Measurements from ENCODE around the gene PDCL3.

PDCL3 gene

DNA sequence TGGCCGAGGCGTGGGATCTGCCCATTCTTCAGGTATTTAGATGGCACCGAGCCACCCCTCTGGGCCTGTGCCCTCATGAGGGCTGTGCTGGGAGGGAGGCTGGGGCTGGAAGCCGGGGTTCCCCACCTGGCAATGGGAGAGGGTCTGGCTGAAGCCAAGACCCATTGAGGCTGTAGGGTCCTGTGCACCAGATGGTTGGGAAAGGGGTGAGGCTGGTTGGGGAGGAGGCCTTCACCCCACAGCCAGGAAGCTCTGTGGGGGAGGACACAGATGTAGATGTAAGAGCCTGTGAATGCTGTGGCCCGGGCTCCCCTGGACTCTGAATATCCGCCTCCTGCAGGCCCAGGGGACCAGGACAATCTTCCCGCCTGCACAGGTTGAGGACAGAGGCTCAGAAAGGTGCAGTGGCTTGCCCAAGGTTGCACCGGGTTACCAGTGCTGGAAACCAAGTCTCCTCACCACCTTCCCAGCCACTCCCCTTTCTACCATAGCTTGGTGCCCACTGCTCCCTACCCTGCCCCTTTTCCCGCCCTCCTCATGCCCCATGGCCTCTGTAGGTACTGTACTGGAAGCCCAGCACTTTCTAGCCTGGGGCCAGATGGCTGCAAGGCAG, 49.7 kb downstream of the PDCL3 start:
- DNase-seq: no peak

DNA sequence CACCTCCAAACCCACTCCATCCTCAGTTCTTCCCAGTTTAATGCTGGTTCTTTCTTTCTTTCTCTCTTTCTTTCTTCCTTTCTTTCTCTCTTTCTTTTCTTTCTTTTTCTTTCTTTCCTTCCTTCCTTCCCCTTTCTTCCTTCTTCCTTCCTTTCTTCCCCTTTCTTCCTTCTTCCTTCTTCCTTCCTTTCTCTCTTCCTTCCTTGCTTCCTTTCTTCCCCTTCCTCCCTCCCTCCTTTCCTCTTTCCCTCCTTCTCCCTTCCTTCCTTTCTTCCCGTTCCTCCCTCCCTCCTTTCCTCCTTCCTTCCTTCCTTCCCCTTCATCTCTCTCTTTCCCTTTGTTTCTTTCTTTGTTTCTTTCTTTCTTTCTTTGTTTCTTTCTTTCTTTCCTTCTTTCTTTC, 50.9 kb downstream of the PDCL3 start:
- DNase-seq: no peak

DNA sequence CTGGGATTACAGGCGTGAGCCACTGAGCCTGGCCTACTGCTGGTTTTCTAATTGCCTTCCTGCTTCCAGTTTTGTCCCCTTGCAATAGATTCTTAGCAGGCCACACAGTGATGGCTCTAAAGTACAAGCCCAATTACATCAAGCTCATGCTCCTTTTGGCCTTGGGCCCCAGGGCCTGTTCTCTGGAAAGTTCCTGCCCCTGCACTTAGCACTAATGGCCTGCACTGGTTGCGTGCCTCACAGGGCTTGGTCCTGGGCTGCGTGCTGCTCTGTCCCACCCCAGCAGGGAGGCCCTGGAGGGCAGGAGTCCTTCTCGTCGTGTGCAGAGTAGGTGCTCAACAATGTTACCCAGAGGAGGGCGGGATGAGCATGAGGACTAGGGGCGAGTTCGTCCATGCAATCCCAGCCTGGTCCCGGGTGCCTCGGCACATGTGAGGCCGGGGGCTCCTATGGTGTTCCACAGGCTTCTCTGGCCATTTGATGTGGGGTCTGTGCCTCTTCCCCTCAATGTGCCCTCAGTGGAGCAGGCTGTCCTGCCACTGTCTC, 51.7 kb downstream of the PDCL3 start:
- DNase-seq: no peak

DNA sequence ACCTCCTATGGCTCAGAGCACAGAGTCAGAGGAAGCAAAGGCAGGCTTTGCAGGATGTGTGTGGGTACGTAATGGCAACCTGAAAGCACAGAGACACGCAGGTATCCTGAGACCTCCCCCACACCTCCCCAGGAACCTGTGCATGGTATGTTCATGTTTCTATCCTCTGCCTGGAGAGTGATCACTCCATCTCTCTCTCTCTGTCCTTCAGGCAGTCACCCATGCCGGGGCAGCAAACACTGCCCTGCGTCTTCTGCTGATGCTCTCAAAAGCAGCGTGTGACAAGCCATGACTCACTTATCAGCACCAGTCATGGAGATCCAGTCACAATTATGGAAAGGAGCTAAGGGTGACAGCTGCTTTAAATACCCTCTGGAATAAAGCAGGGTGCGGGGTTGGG, 52.7 kb downstream of the PDCL3 start:
- DNase-seq: no peak

DNA sequence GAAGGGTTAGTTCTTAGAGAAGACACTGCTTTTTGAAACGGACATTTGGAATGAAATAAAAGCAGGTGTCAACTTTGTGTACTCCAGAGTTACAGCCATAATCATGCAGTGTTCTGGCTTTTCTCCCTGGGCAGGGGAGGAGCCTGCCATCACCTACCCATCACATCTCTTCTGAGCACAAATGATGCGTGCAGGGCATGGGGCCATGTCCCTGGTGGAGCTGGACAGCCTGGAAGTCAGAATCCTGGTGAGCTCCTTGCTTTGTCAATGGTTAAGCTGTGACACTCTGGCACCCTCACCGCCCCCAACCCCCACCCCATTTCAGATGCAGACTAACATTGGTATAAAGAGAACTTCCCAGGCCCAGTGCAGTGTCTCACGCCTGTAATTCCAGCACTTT, 53.1 kb downstream of the PDCL3 start:
- no peak for DNase-seq

DNA sequence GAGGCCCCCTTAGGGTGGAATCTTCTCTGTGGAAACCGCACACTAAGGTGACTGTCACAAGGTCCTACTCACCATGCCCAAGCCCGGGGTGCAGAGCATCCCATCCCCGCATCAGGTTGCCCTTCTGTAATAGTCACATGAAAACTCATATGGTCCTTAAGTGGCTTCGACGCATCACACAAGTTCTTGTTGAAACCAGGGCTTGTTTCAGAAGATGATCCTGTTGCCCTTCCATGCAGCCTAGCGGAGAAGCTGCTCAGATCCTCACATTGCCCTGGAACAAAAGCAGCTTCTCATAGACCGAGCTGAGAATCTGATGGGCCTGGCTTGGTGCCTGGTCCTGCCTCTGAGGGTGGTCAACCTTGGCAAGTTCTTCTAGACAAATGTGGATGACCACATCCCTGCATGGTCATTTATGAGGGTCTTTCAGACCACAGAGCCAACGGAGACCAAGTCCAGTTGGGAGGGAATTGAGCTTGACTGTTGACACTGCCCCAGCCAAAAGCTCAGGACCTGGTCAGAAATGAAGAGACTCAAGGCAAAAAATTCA, 54.1 kb downstream of the PDCL3 start:
- DNase-seq: no peak

DNA sequence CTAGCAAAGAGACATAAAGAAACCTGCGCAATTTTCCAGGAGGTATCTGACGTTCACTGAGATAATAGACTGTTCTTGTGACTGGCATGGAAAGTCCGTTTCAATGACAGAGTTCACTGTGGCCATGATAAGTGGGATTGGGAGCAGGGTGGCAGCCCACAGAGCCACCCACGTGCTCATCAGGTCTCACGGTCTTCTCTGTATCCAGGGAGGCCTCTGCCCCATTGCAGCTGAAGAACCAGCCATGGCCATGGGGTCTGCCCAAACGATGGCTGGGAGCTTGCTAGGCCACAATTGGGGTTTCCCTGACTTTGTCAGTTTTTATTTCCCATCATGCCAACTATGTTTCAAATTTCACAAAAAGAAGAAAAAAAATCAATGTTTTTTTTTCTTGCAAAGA, 57.2 kb downstream of the PDCL3 start:
- DNase-seq: no peak

DNA sequence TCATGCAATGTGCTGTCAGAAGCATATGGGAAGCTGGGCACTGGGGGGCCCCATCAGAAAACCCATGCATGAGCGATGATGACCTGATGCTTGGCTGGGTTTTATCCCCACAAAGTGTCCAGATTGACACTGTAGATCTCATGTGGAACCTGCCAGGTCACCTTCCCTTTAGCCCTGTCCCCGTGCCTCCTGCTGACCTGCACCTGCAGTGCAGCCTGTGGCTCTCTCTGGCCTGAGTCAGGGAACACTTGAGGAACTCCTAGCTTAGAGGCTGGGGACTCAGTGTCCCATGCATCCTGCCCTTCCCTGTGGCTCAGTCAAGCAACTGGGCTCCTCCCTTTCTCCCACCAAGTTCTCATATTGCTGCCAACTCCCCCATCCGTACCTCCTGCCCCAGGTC, 57.7 kb downstream of the PDCL3 start:
- no peak for DNase-seq

DNA sequence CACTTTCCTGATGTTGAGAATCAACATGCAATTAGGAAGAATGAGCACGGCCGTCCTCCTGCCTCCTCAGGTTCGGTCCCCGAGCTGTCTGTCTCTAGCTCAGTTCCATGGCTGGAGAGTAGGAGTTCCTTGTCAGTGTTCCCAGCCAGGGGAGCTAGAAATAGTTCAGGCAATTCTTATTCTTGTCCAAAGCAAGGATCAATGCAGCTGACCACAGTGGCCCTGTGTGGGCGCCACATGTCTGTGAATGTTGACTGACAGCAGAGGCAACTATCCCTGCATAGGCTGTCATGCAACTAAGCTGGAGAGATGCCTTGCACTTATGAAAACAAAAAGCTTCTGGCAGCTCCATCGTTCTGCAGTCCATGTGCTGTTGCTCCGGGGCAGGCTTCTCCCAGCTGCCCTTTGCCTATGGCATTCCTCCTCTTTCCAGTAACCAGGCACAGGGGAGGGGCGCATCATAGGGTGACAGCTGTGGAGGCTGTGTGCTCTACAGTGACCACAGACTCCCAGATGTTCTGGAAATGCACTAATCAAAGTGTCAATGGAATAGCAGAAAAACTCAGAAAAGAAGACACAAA, 58.7 kb downstream of the PDCL3 start:
- DNase-seq: no peak

DNA sequence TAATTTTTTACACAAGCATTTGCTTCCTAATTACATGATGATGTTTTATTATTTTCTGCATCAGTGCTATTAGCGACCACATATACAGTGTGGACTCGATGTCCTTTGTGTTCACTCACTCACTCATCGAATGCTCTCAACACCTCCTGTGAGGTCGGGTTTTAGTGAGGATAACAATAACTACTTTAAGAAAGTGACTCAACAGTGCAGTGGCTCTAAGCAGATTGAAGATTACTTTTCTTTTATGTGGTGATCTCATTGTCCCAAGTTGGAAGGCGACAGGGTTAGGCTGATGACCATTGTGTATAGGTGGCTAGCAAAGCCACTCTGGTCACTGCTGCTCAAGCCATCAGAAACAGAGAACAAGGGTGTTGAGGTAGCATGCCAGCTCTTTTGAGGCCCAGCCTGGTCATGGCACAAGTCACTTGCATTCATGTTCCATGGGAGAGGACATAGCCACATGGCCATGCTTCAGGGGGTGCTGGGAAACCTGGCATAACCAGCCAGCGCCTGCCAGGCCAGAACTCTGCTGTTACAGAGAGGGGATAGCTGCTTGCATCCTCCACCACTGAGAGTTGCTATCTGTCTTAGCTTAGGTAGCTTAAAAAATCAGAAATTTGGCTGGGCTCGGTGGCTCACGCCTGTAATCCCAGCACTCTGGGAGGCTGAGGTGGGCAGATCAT, 60.4 kb downstream of the PDCL3 start:
- DNase-seq: no peak

DNA sequence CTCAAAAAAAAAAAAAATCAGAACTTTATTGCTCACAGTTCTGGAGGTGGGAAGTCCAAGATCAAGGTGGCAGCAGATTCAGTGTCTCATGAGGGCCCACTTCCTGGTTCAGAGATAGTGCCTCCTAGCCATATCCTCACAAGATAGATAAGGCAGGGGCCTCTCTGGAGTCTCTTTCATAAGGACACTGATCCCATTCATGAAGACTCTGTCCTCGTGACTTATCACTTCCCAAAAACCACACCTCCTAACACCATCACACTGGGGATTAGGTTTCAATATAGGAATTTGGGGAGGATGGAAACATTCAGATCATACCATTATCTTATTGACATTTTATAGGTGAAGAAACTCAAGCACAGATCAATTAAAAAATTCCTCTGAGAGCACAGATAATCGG, 61.1 kb downstream of the PDCL3 start:
- no peak for DNase-seq

DNA sequence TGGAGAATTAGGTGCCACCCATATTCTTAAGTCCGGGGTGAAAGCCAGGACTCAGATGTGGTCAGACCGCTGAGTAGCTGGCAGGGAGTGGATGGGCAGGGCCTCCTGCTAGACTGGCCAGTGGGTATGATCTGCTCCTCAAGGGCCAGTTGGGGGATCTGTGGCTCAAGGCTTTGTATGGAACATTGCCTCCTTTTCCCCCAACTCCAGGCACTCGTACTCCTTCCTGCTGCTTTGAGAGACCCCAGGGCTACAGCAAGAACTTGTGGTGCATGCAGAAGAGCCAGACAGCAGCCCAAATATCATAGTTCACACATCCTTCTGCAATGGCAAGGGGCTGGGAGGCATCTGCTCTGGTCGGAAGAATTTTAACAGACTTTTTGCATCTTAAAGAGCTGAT, 61.7 kb downstream of the PDCL3 start:
- DNase-seq: no peak

DNA sequence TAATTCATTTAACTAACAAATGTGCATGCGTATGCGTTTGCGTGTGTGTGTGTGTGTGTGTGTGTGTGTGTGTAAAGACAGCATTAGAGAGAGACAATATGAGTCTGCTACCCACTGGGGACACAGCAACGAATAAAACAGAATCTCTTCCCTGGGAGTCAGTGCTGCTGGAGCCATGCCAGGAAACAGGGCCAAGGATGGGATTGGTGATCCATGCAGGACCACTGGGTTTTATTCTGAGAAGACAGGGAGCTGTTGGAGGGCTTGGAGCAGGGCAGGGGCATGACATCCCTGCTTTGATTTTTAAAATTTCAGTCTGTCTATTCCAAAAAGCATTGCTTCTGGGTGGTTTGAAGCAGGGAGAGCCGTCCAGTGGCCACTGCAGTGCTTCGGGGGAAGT, 62.9 kb downstream of the PDCL3 start:
- no peak for DNase-seq

All from fibroblast of upper back skin (primary cell).